ENCODE data around the gene GPC3.

- TF ChIP-seq POLR2A (IDR thresholded peaks at IDR 0.05) (no peak), CTCF (IDR thresholded peaks at IDR 0.05) (no peak)
Observed at GRCh38 chrX:133908223-133908955, 77.0 kb downstream of the GPC3 start.
